ENCODE measurements around the gene BICC1.

The BICC1 gene

DNA sequence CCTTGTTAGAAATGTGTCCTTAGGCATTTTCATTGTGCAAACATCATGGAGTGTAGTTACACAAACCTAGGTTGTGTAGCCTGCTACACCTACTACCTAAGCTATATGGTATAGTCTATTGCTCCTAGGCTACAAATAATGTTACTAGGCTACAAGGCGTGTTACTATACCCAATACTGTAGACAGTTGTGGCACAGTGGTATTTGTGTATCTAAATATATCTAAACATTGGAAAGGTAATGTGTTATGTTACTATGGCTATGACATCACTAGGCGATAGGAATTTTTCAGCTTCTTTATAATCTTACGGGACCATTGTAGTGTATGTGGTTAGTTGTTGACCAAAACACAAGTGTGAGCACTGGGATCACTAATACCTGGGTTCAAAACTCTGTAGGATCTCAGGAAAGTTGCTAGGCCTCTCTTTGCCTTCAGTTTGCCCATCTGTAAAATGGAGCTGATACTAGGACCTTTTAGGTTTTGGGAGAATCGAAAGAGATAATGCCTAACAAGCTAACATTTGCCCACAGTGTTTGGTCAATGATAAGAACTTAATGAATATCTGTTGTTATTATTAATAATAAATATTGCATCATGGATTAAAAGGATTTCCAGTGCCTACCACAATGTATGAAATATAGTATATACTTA is 2.7 kb downstream of the BICC1 start:
- no peak for DNase-seq

- DNase-seq, result no peak
Measured at GRCh38 chr10:58516119-58516518, 3.4 kb downstream of the BICC1 start.

DNA sequence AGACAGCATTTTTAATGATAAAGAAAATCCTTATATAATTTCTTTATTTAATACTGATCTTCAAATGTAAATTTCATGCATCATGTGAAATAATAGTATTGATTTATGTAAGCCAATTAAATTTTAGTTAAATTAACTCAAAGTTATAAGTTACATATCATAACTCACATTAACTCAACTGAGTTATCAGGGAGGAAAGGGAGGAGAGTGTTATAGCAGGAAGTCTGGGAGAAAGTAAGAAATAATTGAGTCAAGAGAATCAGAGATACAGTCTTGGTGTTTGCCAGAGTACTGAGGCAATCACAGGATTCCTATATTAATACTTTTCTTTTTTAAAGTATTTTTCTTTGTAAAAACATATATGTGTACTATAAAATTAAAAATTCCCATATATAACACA is 4.0 kb downstream of the BICC1 start:
- no peak for DNase-seq

DNA sequence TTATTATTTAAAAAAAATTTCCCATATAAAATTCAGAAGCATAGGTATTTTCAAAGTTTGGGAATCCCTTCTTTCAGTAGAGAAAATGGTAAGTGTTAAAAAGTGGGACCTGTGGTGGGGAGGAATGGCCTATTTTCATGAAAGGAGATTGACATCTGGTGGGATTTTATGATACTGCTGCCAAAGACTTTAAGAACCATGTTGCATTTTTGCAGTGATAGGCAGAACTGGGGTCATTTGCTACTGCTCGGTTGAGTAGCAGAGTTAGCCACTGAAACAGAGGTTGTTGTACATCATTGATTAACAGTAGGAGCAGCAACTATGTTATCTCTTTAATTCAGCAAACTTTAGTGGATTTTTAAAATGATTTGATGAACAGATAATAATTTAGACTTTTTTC is 4.4 kb downstream of the BICC1 start:
- no peak for DNase-seq

- DNase-seq, result no peak
Measured at GRCh38 chr10:58517491-58518355, 5.1 kb downstream of the BICC1 start.

GRCh38 chr10:58518775-58519174 is 6.1 kb downstream of the BICC1 start:
- no peak for DNase-seq

GRCh38 chr10:58529077-58529728 is 16.5 kb downstream of the BICC1 start:
- DNase-seq, result no peak

DNA sequence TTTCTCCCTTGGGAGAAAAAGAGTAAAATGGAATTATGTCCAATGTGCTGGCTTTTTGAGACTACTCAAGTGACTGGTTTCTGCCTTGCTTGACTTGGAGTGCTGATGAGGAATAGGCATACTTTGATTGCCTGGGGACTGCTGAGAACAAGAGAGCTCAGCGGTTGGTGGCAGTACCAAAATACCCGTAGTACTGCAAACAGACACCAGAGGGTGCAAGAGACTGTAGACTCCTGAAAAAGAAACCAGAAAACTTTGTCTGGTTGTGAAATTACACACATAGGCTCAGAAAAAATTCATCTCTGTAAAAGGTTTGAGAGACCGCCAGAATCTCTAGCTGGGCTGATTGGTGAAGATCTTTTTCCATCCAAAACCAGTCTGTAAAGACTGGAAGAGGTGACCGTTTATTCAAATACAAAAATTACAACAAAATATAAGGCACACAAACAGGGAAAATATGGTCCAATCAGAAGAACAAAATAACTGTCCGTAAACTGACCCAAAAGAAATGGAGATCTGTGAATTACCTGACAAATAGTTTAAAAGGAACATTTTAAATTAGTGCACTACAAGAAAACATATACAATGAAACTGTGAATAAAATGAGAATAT is 18.5 kb downstream of the BICC1 start:
- no peak for DNase-seq

- no peak for DNase-seq
Measured at GRCh38 chr10:58535311-58535710, 22.6 kb downstream of the BICC1 start.

GRCh38 chr10:58543141-58543540 is 30.5 kb downstream of the BICC1 start:
- no peak for DNase-seq

GRCh38 chr10:58544135-58544534 is 31.5 kb downstream of the BICC1 start:
- no peak for DNase-seq

- DNase-seq, result no peak
Measured at GRCh38 chr10:58545427-58545826, 32.8 kb downstream of the BICC1 start.

DNA sequence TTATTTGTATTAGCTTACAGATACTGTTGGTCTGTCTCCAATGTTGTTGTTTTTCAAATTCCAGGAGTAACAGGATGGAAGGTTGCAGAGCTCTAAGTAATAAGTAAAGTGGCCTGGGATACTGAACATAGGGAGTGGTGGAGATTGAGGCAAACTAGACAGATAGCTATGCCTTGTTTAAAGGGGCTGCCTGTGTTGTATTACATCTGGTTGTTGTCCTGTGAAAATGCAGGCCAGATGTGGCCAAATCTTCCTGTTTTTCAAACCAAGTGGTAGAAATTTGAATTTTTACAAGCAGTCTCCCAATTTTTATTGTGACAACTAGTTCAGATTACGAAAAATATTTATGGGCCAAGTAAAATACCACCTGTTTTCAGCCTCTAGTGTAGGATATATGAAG is 33.5 kb downstream of the BICC1 start:
- no peak for DNase-seq

- DNase-seq, result no peak
Measured at GRCh38 chr10:58546722-58547445, 34.2 kb downstream of the BICC1 start.

DNA sequence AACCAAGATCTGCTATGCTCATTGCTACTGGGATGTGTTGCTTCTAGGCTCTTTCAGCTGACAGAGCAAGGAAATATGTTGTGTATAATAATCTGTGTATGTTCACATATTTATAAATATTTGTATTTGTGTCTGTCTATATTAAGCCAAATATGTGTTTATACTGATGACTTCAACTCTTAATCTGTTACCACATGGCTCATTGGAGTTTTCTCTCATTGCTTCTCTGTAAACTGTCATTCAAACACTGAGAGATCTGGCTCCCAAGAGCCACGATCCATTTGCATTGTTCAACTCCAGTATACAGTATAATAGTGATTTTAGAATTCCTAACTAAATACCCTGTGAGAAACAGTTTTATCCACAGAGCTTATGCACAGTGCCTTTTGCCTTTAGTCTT is 35.3 kb downstream of the BICC1 start:
- no peak for DNase-seq

DNA sequence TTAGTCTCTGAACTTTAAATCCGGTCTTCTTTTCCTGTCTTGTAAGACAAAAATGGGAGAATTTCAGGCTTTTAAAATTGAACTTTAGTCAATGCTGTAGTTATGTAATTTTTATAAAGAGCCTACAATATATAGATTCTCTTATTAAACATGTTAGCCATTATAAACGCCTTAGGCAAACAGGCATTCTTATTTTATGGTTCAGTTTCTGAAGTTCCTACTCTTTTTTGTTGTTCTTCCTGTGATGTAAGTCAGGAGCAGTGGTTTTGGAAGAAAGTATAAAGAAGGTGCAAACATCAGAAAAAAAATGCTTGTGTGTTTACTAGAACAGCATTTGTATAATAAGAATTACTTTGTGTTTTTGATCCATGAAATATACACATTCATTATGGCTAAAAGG is 41.6 kb downstream of the BICC1 start:
- no peak for DNase-seq

GRCh38 chr10:58555170-58555929 is 42.7 kb downstream of the BICC1 start:
- DNase-seq, result no peak

DNA sequence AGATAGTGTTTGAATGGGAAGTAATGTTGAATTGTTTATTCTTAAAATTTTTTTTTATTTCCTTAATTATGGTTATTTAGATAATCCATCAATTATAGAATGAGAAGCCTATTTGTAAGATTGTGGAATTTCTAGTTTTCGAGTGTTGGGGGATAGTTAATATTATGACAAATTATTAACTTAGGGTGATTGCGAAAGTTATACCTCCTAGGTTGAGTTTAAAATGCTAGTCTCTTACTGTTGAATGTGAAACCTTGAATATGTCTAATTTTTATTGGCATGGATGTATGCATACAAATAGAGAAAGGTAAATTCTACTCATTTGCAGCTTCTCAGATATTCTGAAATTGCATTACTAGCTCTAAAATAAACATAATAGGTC is 43.2 kb downstream of the BICC1 start:
- DNase-seq, result no peak

- no peak for DNase-seq
Measured at GRCh38 chr10:58556516-58557165, 44.0 kb downstream of the BICC1 start.

DNA sequence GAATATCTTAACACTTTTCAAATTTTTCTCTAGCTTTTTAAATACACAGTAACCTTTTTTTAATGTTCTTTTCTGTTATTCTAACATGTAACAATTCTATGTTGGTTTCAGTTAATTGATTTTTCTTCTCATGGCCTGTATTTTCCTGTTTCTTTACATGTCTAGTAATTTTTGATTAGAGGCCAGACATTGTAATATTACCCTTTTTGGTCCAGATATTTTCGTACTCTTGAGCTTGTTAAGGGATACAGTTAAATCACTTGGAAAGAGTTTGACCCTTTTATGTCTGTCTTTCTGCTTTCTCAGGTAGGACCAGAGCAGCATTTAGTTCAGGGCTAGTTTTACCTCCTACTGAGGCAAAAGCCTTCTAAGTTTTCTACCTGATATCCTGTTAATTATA is 45.0 kb downstream of the BICC1 start:
- DNase-seq, result no peak

- DNase-seq, result no peak
Measured at GRCh38 chr10:58560068-58560467, 47.4 kb downstream of the BICC1 start.

DNA sequence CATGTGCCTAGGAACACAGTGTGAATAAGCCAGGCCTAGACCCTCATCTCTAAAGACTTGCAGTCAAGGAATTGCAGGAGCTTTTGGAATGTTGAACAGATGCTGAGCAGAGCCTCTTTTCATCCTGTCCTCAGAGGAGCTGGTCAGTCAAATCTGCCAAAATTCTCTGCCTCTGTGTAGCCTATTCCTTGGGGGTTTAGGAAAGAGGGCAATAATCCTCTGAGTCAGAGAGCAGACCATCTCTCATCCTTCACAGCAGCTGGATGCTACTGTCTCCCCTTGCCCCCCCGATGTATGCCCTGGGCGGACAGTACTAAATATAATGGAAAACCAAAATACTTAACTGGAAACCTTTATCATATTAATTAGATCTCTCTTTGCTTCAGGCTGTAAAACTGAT is 52.6 kb downstream of the BICC1 start:
- no peak for DNase-seq

All from SHP77 treated with DMSO at 0.1 percent for 48 hours (cell line).